PC-3 (cell line): Measurements from ENCODE around the gene ANKRD40CL. TPM values are rescaled to one million over a fixed set of nuclear protein-coding genes. Genes with fewer than 3 reads are reported as not detected.

Experiments used
- ATAC-seq: fragments of 200-7000 bp; cut with Tn5 transposase; 2 replicates; pipeline ENCODE4 v1.9.1; 2020; ENCODE audit warnings: mild to moderate bottlenecking, moderate library complexity
- BruUV-seq: library from RNA; stranded (reverse); fragments of 400-500 nt; replicated peaks from 2 replicates; lab custom pipeline; 2021; lab: Mats Ljungman, UMichigan
- CTCF ChIA-PET: fragments of 300-600 bp; sonication (Branson Sonifier 250); formaldehyde crosslinking; loops from one replicate; lab custom pipeline; 2022; ENCODE audit warnings: antibody characterized with exemption; lab: Charles Lee
- POLR2A ChIA-PET: fragments of 300-600 bp; sonication (Branson Sonifier 250); formaldehyde crosslinking; loops from one replicate; lab custom pipeline; 2022; ENCODE audit warnings: antibody characterized with exemption; ENCODE audit not compliant: unreplicated experiment; lab: Charles Lee
- DNase-seq: peaks from one replicate; pipeline ENCODE4 v3.0.0-alpha.2; 2015
- H2AFZ ChIP-seq: fragments of 300-600 bp; sonication (generic); 2 replicates; pipeline ENCODE4 v1.6.0; 2016; ENCODE audit warnings: antibody characterized with exemption, low read length
- H3F3A ChIP-seq: fragments of 300-600 bp; sonication (generic); one replicate; pipeline ENCODE4 v1.6.0; 2017; ENCODE audit warnings: antibody characterized with exemption, low read length, control low read depth, mild to moderate bottlenecking; ENCODE audit not compliant: unreplicated experiment
- H3K27ac ChIP-seq: fragments of 300-600 bp; sonication (generic); 2 replicates; pipeline ENCODE4 v1.5.1; 2016; ENCODE audit warnings: mild to moderate bottlenecking, low read length
- H3K27me3 ChIP-seq: fragments of 300-600 bp; sonication (generic); 2 replicates; pipeline ENCODE4 v1.6.1; 2016; ENCODE audit warnings: low read length, mixed read lengths
- H3K36me3 ChIP-seq: fragments of 300-600 bp; sonication (generic); 2 replicates; pipeline ENCODE4 v1.6.1; 2016; ENCODE audit warnings: low read depth, mixed run types, low read length, mixed read lengths
- H3K4me1 ChIP-seq: fragments of 300-600 bp; sonication (generic); 2 replicates; pipeline ENCODE4 v1.5.1; 2016; ENCODE audit warnings: low read length; ENCODE audit not compliant: insufficient read depth
- H3K4me2 ChIP-seq: fragments of 300-600 bp; sonication (generic); 2 replicates; pipeline ENCODE4 v1.6.0; 2016; ENCODE audit warnings: low read length
- H3K4me3 ChIP-seq: fragments of 300-600 bp; sonication (generic); 2 replicates; pipeline ENCODE4 v1.5.1; 2016; ENCODE audit warnings: mild to moderate bottlenecking, low read length, mixed read lengths
- H3K79me2 ChIP-seq: fragments of 300-600 bp; sonication (generic); 2 replicates; pipeline ENCODE4 v1.6.1; 2017; ENCODE audit warnings: low read length, mixed read lengths
- H3K9ac ChIP-seq: fragments of 300-600 bp; sonication (generic); 2 replicates; pipeline ENCODE4 v1.6.0; 2016; ENCODE audit warnings: mild to moderate bottlenecking, low read length
- H3K9me2 ChIP-seq: fragments of 300-600 bp; sonication (generic); replicated peaks from 2 replicates; pipeline ENCODE4 v1.6.1; 2016; ENCODE audit warnings: mixed run types, low read length, mixed read lengths
- H3K9me3 ChIP-seq: fragments of 300-600 bp; sonication (generic); 2 replicates; pipeline ENCODE4 v1.6.1; 2016; ENCODE audit warnings: low read length, mixed read lengths
- H4K20me1 ChIP-seq: fragments of 300-600 bp; sonication (generic); 2 replicates; pipeline ENCODE4 v1.6.1; 2016; ENCODE audit warnings: low read length, mixed read lengths
- CTCF ChIP-seq: fragments of 300-600 bp; sonication (generic); conservative IDR thresholded peaks from 2 replicates; pipeline ENCODE4 v1.5.1; 2017; ENCODE audit warnings: antibody characterized with exemption, low read depth, mild to moderate bottlenecking, low read length
- EZH2 ChIP-seq: fragments of 300-600 bp; sonication (generic); IDR thresholded peaks from one replicate; pipeline ENCODE4 v1.6.1; 2017; ENCODE audit warnings: antibody characterized with exemption, mild to moderate bottlenecking, low read length; ENCODE audit not compliant: unreplicated experiment
- EZH2phosphoT487 ChIP-seq: fragments of 300-600 bp; sonication (generic); IDR thresholded peaks from 2 replicates; pipeline ENCODE4 v1.6.1; 2018; ENCODE audit warnings: mild to moderate bottlenecking, antibody characterized with exemption, low read length, borderline replicate concordance
- intact Hi-C: fragments of 100-400 bp; cut with micrococcal nuclease; formaldehyde crosslinking; loops from 2 replicates; pipeline ENCODE4 v1.9.0; 2023
- total RNA-seq: library from RNA; depleted of rRNA; stranded (reverse); fragments of >200 nt; gene quantifications from 2 replicates; pipeline ENCODE4 v1.2.3, GENCODE V29; 2014

ANKRD40CL gene
- total RNA-seq, 1 experiment from 2014 or later, result not detected

- intact Hi-C loops, result no loop called here
- no peaks in the 10 kb centered on the region for H4K20me1 ChIP-seq
- ChIA-PET POLR2A (no interaction called here), CTCF (no interaction called here)
- H3K27me3 ChIP-seq, result no peaks in the 10 kb centered on the region
- no peak overlapping the region for H3K4me3 ChIP-seq
- H3K9ac ChIP-seq, result no peak overlapping the region
- H3K4me1 ChIP-seq, result no peaks in the 10 kb centered on the region
- no peaks in the 10 kb centered on the region for H3K9me2 ChIP-seq
- no peaks in the 10 kb centered on the region for H3F3A ChIP-seq
- BruUV-seq, result no TSS peak
- DNase-seq (no peak), ATAC-seq (no peak)
- no peaks in the 10 kb centered on the region for H3K79me2 ChIP-seq
- no peaks in the 10 kb centered on the region for H3K36me3 ChIP-seq
- TF ChIP-seq EZH2phosphoT487 (no peak), EZH2 (no peak), CTCF (no peak)
- H3K9me3 ChIP-seq, result no peaks in the 10 kb centered on the region
- no peak overlapping the region for H3K27ac ChIP-seq
- no peak overlapping the region for H3K4me2 ChIP-seq
- no peak overlapping the region for H2AFZ ChIP-seq
These were observed 17.8 kb upstream of the ANKRD40CL start for GRCh38 chr17:50785126-50785525.

GRCh38 chr17:50783905-50784304 is 16.6 kb upstream of the ANKRD40CL start:
- ChIA-PET CTCF (interaction anchor here (1.0 kb wide), 1 partner anchor 165 kb away, joined by 14 read pairs; no protein-coding TSS in a partner anchor), POLR2A (no interaction called here)
- Histone ChIP-seq H3K36me3 (no peaks in the 10 kb centered on the region), H4K20me1 (no peaks in the 10 kb centered on the region), H3K4me1 (no peaks in the 10 kb centered on the region), H3K27ac (no peak overlapping the region), H3K9me3 (no peaks in the 10 kb centered on the region), H3K79me2 (no peaks in the 10 kb centered on the region), H3K27me3 (no peaks in the 10 kb centered on the region), H3K4me3 (no peak overlapping the region), H3K4me2 (no peak overlapping the region), H3F3A (no peaks in the 10 kb centered on the region), H2AFZ (no peak overlapping the region), H3K9ac (no peak overlapping the region), H3K9me2 (no peaks in the 10 kb centered on the region)
- no TSS peak for BruUV-seq
- intact Hi-C loops, result loop anchor here (1.0 kb wide), 3 partner anchors 58 to 237 kb away; partner anchors contain the start of gene SPATA20
- ATAC-seq (no peak), DNase-seq (no peak)
- no peak for TF ChIP-seq EZH2
- no peak for TF ChIP-seq EZH2phosphoT487
- TF ChIP-seq CTCF, result no peak

- Histone ChIP-seq H2AFZ (peak overlapping the region; percentile 81), H3K36me3 (no peaks in the 10 kb centered on the region), H3K4me3 (peak overlapping the region; percentile 27; the same call in 1 of the 2 replicates), H3F3A (no peaks in the 10 kb centered on the region), H3K4me2 (peak overlapping the region; percentile 53), H3K27me3 (no peaks in the 10 kb centered on the region), H3K79me2 (no peaks in the 10 kb centered on the region), H4K20me1 (no peaks in the 10 kb centered on the region), H3K4me1 (no peaks in the 10 kb centered on the region), H3K9ac (no peak overlapping the region), H3K27ac (no peak overlapping the region), H3K9me3 (no peaks in the 10 kb centered on the region), H3K9me2 (no peaks in the 10 kb centered on the region)
- POLR2A ChIA-PET, result no interaction called here
- no TSS peak for BruUV-seq
- ATAC-seq (peak; percentile 99), DNase-seq (peak; percentile 97)
- intact Hi-C loops, result loop anchor here (1.0 kb wide), 3 partner anchors 59 to 236 kb away; partner anchors contain the start of gene SPATA20
- TF ChIP-seq EZH2 (no peak), CTCF (peak; percentile 99)
- CTCF ChIA-PET, result interaction anchor here (0.5 to 1.5 kb wide), 11 partner anchors 9 to 169 kb away, joined by 3 to 23 read pairs (median 5); no protein-coding TSS in a partner anchor
These were observed 15.9 kb upstream of the ANKRD40CL start for GRCh38 chr17:50783193-50783660.
